ENCODE results near the gene IER5L.
"Not testable (repeated sequence)": the region's sequence is repeated elsewhere in the genome, so short reads cannot be mapped to it uniquely, and the experiment has no call there.

The IER5L gene

GRCh38 chr9:129202613-129203555 is 24.8 kb upstream of the IER5L start:
- peak; percentile 30 for DNase-seq

GRCh38 chr9:129201866-129202265 is 23.8 kb upstream of the IER5L start:
- no peak for DNase-seq

GRCh38 chr9:129201289-129201688 is 23.2 kb upstream of the IER5L start:
- peak; percentile 37 for DNase-seq

- DNase-seq, result no peak
Measured at GRCh38 chr9:129200255-129200654, 22.2 kb upstream of the IER5L start.

- DNase-seq, result no peak
Measured at GRCh38 chr9:129199044-129199435, 21.0 kb upstream of the IER5L start.

- no peak for DNase-seq
Measured at GRCh38 chr9:129198319-129199043, 20.4 kb upstream of the IER5L start.

GRCh38 chr9:129197978-129198318 is 19.9 kb upstream of the IER5L start:
- DNase-seq, result no peak

DNA sequence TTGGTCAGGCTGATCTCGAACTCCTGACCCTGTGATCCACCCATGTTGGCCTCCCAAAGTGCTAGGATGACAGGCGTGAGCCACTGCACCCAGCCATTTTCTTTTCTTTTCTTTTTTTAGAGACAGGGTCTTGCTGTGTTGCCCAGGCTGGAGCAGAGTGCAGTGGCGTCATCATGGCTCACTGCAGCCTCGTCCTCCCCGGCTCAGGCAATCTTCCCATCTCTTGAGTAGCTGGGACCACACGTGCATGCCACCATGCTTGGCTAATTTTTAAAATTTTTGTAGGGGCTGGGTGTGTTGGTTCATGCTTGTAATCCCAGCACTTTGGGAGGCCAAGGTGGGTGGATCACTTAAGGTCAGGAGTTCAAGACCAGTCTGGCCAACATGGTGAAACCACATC is 19.0 kb upstream of the IER5L start:
- not testable (repeated sequence) for DNase-seq

GRCh38 chr9:129195606-129196005 is 17.5 kb upstream of the IER5L start:
- DNase-seq, result no peak

DNA sequence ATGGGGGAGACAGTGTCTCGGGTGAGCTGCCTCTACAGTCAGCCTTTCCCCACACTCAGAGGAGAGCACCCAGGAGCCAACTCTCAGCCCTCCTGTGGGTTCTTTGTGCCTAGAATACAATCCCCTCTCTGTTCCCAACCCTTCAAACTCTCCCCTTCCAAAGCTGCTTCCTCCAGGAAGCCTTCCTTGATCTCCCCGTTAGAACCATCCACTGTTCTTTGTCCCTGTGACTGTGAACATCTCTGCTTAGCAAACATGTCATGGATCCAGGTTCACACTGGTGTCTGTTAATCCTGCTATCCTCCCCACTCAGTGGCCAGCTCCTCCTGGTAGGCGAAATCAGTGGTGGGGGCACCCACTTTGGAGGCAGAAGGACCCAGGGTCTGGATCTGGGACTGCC is 16.2 kb upstream of the IER5L start:
- no peak for DNase-seq

DNA sequence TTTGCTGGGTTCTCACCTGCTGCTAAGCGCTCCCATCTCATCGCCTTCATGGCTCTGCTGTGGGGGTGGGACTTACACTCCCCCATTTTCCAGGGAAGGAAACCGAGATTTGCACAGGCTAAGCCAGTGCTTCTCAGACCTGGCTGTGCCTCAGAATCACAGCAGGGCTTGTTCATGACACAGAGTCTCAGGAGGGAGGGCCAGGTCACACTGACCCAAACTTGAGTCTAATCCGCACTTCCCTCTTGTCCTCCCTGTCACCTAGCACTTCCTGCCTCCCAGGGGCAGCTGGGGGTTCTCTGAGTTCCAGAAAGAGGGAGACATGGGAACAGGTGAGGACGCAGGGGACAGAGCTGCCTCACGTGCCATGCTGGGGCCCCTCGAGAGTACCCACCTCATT is 15.6 kb upstream of the IER5L start:
- DNase-seq, result no peak

DNA sequence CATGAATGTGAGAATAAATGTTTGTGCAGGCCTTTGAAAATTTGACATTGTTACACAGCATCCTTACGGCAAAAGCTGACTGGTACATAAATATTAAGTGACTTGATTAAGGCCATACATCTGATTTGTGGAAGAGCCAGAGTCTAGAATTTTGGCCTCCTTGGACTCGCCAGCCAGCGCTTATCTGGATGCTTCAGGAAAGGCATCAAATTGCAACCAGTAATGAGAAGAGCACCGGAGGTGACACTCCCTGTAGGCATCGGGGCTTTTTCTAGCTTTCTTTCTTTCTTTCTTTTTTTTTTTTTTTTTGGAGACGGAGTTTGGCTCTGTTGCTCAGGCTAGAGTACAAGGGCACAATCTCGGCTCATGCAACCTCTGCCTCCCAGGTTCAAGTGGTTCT is 13.2 kb upstream of the IER5L start:
- DNase-seq, result no peak

DNA sequence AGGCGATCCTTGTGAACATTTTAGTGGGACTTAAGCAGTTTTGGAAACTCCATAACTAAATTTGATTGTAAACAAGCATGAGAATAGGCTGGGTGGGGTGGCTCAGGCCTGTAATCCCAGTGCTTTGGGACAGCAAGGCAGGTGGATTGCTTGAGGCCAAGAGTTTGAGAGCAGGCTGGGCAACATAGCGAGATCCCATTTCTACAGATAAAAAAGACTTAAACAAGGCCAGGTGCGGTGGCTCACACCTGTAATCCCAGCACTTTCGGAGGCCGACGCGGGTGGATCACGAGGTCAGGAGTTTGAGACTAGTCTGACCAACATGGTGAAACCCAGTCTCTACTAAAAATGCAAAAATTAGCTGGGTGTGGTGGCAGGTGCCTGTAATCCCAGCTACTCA is 11.9 kb upstream of the IER5L start:
- not testable (repeated sequence) for DNase-seq

DNA sequence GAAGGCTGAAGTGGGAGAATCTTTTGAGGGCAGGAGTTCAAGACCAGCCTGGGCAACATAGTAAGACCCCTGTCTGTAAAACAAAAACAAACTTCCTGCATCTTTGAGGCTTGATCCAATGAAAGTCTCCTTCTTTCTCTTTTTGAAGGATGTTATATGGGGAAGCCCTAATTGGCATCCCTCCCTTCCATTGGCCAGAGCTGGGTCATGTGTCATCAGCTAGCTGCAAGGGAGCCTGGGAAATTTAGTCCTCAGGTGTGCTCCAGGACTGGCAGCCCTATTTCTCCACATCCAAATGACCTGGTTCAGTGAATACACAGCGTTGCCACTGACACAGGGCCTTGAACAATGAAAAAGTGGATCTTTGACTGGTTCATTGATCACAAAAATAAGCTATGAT is 9.0 kb upstream of the IER5L start:
- DNase-seq, result no peak

DNA sequence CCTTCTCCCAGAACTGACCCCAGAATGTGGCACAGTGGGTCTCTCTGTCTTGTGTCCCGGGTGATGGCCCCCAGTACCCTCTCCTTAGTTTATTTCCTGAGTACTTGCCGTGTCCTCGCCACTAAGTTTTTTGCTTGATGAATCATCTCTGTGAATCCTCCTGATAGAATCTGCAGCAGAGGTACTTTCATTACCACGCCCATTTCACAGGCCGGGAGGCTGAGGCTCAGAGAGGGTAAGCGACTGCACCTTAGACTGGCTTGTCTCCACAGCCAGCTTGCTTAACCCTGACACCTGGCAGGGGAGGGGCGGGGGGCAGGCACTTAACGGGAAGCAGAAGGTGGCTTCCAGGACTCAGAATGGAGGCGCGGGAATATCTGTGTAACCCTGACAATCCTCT is 7.9 kb upstream of the IER5L start:
- no peak for DNase-seq

DNA sequence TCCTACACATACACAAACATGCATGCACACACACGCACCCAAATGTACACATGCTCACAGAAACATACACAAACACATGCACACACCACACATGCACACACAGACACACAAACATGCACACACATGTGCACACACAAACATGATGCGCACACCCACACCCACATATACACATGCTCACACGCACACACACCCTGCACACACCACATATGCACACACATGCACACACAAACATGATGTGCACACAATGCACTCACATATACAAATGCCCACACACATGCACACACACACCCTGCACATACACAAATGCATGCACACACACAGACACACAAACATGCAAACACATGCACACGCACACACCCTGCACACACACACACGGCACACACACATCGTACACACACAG is 7.3 kb upstream of the IER5L start:
- DNase-seq, result no peak

DNA sequence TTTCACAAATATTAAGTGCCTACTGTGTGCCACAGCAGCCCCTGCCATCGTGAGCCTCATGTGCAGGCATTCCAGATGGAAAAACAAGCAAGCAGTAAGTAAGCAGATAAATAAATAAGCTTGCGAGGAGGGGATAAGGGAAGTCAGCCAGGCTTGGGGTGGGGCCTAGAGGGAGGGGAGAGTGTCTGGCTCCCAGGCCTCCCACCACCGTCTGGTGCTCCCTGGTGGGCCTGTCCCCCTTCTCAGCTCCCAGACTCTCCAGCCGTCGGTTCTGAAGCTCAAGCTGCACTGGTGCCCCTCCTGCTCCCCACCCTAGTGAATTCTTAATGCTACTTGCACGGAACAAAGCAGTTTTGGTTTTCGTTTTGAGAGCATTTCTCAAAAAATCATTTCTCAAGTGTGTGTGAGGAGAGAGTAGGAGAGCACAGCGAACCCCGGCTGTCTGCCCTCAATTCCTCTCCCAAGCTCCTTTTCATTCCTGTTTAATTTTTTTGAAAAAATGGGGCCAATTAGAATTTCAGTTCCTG is 6.6 kb upstream of the IER5L start:
- DNase-seq, result no peak

- no peak for DNase-seq
Measured at GRCh38 chr9:129184219-129184524, 6.1 kb upstream of the IER5L start.

DNA sequence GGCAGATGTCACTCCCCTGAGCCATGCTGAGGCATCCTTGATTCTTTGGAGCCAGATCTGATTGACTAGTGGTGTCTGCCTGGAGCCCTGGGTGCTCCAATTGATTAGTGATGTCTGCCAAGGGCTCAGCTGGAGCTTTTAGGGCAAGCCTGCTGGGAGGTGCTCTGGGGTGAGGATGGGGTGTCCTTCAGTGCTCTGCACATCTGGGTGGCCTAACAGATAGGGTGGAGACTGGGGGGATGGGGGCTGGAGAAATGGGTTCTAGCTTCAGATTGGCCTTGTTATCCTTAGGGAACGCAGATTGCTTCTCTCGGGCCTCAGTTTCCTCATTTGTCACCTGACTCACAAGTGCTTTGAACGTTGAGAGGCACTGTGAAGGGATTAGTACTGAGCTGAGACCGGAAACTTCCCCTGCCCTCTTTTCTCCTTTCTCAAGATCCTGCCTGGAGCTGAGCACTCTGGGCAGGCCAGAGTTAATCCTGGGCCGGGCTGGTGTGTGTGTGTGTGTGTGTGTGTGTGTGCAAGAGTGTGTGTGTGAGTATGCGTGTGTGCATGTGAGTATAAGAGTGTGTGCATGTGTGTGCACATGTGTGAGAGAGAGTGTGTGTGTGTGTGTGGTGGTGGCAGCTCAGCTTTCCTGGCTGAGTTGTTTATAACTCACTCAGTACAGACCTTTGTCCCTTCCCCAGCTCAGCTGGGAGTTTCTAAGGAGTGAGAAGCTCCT is 5.6 kb upstream of the IER5L start:
- no peak for DNase-seq

DNA sequence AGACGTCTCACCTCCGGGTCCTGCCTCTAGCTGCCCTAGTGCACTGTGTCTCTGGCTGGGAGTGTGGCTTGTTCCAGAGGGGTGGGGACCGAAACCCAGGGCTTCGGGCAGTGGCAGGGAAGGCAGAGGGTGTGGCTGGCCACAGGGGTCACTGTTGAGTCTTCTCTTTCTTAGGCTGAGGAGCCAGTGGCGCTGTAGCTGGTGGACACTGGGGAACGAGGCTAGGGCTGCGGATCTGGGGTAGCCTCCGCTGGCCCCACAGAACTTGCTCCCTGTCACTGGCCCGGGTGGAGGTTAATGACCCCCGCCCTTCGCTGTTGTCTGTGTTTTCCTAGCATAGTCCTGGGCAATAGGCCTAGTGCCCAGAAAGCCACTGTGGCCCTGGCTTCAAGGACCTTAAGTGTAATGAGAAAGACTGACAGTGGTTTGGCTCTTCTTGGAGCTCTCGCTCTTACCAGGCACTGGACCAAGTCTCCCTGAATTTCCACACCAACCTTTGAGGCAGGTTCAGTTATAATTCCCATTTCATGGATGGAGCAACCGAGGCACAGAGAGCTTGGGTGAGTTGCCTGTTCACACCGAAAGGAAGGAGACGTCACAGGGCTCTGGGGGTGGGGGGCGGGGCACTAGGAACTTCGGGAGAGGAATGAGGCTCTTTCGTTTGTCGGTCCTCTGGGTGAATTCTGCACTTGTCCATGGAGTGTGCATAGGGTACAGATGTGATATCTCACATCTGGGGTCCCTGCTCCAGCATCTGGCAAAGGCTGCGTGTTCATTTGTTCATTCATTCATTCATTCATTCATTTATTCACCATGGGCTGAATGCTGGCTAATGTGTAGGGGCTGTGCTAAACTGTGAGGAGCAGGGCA is 4.8 kb upstream of the IER5L start:
- no peak for DNase-seq

- DNase-seq, result no peak
Measured at GRCh38 chr9:129182122-129182521, 4.1 kb upstream of the IER5L start.

DNA sequence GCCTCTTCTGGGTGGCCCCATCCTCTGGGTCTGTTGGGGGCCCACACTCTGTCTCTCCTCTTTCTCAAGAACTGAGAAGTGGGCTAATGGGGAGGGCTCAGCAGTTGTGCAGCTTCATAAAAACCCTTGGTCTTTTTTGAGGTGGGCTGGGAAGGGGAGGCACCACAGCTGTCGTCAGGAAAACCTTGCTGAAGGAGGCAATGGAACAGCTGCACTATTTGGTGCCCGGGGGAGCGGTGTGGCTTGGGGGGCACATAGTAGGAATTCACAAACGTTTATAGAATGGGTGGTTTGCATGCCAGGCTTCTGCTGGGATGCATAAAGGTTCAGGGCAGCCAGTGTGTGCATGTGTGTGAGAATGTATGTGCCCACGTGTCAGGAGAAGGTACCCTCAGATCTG is 3.2 kb upstream of the IER5L start:
- DNase-seq, result no peak

All from NCI-H1694 treated with DMSO at 0.1 percent for 48 hours (cell line).